Epithelial cell of esophagus (primary cell): ENCODE measurements around the gene SYMPK.
"Not testable (repeated sequence)": the region's sequence is repeated elsewhere in the genome, so short reads cannot be mapped to it uniquely, and the experiment has no call there.

Source experiments
- DNase-seq: peaks from one replicate; pipeline ENCODE4 v3.0.0; 2010; ENCODE audit warnings: low read depth
- H3K4me3 ChIP-seq: 2 replicates; pipeline ENCODE4 v1.5.1; 2011; ENCODE audit warnings: mild to moderate bottlenecking, low read length, control low read depth
- CTCF ChIP-seq: IDR thresholded peaks from 2 replicates; pipeline ENCODE4 v1.5.1; 2011; ENCODE audit warnings: low read depth, mild to moderate bottlenecking, low read length, control low read depth, inconsistent platforms; ENCODE audit not compliant: insufficient read depth; ENCODE audit errors: missing control alignments

SYMPK gene

GRCh38 chr19:45874620-45874966 is 11.6 kb upstream of the SYMPK start:
- no peak for DNase-seq
- H3K4me3 ChIP-seq, result no peak overlapping the region
- no peak for TF ChIP-seq CTCF

- DNase-seq, result no peak
- H3K4me3 ChIP-seq, result no peak overlapping the region
- TF ChIP-seq CTCF, result no peak
Measured at GRCh38 chr19:45873219-45873772, 10.3 kb upstream of the SYMPK start.

DNA sequence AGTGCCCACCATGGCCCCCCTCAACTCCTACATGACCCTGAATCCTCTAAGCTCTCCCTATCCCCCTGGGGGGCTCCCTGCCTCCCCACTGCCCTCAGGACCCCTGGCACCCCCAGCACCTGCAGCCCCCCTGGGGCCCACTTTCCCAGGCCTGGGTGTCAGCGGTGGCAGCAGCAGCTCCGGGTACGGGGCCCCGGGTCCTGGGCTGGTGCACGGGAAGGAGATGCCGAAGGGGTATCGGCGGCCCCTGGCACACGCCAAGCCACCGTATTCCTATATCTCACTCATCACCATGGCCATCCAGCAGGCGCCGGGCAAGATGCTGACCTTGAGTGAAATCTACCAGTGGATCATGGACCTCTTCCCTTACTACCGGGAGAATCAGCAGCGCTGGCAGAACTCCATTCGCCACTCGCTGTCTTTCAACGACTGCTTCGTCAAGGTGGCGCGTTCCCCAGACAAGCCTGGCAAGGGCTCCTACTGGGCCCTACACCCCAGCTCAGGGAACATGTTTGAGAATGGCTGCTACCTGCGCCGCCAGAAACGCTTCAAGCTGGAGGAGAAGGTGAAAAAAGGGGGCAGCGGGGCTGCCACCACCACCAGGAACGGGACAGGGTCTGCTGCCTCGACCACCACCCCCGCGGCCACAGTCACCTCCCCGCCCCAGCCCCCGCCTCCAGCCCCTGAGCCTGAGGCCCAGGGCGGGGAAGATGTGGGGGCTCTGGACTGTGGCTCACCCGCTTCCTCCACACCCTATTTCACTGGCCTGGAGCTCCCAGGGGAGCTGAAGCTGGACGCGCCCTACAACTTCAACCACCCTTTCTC is 9.4 kb upstream of the SYMPK start:
- no peak for TF ChIP-seq CTCF
- no peak for DNase-seq
- no peak overlapping the region for H3K4me3 ChIP-seq

DNA sequence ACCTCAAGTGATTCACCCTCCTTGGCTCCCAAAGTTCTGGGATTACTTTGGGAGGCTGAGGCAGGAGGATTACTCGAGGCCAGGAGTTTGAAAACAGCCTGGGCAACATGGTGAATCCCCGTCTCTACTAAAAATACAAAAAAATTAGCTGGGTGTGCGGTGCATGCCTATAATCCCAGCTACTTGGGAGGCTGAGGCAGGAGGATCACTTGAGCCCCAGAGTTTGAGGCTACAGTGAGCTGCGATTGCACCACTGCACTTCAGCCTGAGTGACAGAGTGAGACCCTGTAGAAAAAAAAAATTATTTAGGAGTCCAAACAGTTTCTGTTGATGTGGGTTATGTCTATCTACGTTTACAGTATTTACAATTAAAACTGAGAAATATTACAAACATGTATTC is 7.9 kb upstream of the SYMPK start:
- TF ChIP-seq CTCF, result no peak
- H3K4me3 ChIP-seq, result no peak overlapping the region
- DNase-seq, result no peak

DNA sequence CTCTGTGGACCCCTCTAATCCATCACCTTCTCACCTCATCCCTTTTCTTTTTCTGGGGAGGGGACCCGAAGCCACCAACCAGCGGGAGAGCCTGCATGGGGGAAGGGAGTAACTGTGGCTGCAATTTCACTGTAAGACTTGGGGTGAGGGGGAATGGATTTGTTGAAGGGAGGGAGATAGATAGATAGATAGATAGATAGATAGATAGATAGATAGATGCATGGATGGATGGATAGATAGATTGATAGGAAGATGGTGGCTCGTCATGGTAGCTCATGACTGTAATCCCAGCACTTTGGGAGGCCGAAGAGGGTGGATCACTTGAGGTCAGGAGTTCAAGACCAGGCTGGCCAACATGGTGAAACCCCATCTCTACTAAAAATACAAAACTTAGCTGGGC is 4.3 kb upstream of the SYMPK start:
- not testable (repeated sequence) for DNase-seq, H3K4me3 ChIP-seq

DNA sequence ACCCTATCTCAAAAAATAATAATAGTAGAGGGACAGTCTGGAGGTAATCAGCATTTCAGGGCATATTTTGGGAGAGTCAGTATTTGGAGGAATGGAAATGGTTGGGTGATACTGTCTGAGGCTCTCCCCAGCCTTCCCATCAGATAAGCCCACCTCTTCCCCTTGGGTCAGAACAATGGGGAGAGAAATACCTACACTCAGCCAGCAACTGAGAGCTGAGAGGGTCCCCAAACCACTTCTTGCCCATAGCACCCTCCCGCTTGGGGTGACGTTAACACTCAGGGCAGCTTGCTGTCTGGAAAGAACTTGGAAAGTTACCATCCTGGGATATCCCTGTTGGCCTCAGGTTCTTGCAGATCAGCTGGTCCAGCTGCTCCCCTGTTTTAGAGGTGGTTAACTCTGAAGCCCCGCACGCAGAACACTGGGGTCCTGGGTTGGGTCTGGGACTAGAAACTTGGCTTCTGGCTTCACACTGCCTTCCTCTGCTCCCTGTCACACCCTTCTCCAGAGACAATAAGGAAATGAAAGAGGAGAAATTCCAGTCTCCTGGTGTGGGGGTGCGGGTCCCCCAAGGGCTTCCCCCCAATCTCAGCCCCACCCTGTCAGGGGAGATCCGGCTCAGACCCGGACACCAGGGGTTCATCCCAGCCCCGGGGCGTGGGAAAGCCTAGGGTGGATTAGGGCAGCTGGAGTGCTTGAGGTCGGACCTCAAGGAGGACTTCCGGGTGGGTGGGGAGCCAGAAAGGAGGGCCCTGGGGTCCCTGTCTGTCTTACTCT is 3.6 kb upstream of the SYMPK start:
- H3K4me3 ChIP-seq, result no peak overlapping the region
- TF ChIP-seq CTCF, result no peak

DNA sequence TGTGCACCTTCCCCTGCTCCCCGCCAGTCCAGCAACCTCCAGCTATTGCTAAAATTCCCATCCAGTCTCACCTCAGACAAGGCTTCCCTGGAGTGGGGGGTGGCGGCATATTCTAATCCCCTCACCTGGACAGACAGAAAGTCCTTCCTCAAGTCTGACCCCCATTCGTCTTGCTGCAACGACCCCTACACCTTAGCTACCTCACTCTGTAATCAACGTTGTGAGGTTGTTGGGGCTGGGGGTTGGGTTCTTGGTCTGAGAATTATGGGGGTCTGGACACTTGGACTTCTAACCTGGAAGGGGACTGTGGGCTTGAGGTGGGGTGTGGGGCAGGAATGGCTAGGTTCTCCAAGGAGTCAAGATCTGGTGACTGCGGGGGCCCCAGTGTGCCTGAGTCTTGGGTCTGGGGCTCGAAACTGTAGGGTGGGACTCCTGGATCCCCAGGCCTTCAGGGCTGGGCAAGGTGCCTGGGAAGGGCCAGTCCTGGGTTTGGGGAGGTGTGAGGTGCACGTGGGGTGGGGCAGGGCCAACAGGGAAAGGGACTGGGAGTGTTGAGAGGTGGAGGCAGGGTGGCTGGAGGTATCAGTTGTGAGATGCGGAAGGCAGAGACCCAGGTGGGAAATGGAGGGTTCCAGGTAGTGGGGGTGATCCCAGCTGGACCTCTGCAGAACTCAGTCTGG is 2.5 kb upstream of the SYMPK start:
- DNase-seq, result no peak
- TF ChIP-seq CTCF, result no peak
- no peak overlapping the region for H3K4me3 ChIP-seq

More for the DNA sequence above, 3.6 kb upstream of the SYMPK start:
- DNase-seq, result no peak
